GM12872 (cell line): Measurements from ENCODE around the gene ANKRD34C.

Source experiments
- TF ChIP-seq, protein P1 (sequence below): IDR thresholded peaks from 3 replicates; pipeline ENCODE4 v1.5.1; 2011; ENCODE audit warnings: low read depth, mild to moderate bottlenecking, low read length, moderate library complexity; ENCODE audit not compliant: insufficient read depth

ANKRD34C gene

DNA sequence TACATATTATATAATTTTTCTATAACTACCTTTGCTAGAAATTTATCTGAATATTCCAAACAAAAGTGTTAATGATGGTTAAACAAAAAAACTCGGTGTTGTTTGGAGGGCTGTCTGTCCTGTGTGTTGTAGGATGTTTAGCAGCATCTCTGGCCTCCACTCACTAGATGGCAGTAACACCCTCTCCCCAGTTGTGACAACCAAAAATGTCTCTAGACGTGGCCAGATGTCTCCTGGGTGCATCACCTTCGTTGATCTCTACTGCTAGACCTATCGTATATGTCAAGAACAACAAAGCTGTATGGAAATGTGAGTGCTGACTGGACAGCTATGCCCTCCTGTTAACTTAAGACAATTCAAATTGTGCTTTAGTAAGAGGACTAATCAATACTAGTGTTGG, 14.1 kb downstream of the ANKRD34C start:
- TF ChIP-seq, protein P1, sequence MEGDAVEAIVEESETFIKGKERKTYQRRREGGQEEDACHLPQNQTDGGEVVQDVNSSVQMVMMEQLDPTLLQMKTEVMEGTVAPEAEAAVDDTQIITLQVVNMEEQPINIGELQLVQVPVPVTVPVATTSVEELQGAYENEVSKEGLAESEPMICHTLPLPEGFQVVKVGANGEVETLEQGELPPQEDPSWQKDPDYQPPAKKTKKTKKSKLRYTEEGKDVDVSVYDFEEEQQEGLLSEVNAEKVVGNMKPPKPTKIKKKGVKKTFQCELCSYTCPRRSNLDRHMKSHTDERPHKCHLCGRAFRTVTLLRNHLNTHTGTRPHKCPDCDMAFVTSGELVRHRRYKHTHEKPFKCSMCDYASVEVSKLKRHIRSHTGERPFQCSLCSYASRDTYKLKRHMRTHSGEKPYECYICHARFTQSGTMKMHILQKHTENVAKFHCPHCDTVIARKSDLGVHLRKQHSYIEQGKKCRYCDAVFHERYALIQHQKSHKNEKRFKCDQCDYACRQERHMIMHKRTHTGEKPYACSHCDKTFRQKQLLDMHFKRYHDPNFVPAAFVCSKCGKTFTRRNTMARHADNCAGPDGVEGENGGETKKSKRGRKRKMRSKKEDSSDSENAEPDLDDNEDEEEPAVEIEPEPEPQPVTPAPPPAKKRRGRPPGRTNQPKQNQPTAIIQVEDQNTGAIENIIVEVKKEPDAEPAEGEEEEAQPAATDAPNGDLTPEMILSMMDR = peak; percentile 53

DNA sequence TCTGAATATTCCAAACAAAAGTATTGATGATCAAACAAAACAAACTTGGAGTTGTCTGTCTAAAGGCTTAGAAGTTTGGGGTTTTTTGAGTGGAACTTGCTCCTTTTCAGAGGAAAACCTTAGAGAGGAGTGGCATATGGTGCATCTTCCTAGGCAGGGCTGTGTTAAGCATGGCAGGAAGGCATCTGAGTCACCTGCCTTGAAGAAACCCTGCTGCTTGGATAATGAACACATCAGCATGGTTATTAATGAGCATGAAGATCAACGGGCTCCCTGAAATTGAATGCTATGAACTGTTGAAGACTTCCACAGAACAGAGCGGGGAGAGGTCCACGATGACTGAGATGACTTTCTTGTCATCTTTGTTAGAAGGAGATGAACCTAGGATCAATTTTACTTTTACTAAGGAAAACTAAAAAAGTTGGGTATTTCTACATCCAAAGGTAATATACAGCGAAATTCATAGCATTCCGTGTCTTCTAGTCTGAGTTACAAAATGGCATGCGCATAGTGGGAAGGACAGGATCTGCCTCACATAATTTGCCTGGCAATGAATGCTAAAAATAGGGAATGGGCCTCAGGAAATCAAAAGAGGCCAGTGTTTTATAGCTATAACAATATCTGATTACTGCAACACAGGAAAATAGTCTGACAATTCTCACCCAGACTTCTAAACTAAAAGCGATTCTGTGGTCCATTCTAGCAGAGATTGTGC, 16.8 kb downstream of the ANKRD34C start:
- TF ChIP-seq, protein P1 = no peak

DNA sequence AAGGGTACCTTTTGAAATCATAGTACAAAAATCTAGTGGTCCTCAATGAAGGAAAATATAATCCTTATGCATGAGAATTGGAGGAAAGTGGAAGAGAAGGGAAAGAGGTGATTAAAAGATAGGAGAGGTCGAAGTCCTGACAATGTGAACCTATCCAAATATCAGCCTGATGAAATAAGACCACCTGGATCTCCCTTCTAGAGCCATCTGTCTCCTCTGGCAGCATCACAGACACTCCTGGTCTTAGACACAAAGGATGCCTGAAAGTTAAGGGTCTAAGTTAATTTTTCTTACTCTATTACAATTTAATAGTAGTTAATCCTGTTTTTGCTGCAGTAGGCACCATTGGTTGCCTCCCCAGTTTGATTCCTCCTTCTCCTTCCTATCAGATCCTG, 17.3 kb downstream of the ANKRD34C start:
- TF ChIP-seq, protein P1 = no peak

DNA sequence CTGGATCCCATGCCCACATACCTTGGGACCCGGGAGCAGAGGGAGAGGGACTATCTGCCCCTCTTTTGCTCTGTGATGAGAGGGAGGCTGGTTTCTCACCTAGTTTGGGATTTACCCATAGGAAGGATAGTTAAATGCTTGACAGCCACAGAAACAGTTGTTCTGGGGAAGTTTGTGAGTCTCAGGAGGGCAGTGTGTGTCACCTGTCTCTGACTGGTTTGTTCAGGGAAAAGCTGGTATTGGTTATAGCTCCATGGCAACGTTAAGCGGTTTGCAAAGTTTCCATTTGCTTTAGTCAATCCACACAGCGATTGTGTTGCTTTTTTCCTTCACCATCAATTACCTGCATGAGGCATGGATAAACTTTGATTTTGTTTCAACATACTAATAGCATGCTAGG, 24.7 kb downstream of the ANKRD34C start:
- TF ChIP-seq, protein P1 = no peak

DNA sequence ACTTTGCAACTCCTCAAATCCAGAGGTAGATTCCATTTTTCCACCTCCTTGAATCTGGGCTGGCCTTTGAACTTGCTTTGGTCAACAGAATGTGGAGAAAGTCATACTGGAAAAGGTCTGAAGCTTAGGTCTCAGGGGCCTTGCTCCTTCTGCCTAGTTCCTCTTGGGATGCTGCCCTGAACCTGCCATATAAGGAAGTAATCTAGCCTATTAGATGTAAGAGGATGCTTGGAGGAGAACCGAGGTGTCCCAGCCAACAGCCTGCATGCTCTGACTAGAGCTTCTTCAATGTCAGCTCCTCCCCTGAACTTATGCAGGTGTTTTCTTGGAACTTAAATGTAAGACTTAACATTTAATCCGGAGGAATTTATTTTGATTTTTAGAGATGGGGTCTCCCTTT, 26.4 kb downstream of the ANKRD34C start:
- TF ChIP-seq, protein P1 = no peak

DNA sequence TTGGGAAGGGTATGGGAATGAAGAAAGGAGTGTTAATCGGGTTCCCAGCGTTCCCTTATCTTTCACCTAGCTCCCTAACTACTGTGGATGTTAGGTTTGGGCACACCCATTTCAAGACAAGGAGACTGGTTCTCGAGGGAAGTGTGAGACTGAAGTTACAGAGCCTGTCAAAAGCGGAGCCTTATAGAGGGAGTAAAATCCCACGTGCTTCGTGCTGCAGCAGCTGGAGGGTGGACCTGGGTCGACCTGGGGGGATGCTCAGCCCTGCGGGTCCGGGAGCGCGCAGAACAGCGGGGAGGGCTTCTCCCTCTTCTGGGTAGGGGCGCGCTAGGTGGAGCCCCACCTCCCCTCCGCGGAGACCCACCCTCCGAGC, 28.1 kb downstream of the ANKRD34C start:
- TF ChIP-seq, protein P1 = no peak

DNA sequence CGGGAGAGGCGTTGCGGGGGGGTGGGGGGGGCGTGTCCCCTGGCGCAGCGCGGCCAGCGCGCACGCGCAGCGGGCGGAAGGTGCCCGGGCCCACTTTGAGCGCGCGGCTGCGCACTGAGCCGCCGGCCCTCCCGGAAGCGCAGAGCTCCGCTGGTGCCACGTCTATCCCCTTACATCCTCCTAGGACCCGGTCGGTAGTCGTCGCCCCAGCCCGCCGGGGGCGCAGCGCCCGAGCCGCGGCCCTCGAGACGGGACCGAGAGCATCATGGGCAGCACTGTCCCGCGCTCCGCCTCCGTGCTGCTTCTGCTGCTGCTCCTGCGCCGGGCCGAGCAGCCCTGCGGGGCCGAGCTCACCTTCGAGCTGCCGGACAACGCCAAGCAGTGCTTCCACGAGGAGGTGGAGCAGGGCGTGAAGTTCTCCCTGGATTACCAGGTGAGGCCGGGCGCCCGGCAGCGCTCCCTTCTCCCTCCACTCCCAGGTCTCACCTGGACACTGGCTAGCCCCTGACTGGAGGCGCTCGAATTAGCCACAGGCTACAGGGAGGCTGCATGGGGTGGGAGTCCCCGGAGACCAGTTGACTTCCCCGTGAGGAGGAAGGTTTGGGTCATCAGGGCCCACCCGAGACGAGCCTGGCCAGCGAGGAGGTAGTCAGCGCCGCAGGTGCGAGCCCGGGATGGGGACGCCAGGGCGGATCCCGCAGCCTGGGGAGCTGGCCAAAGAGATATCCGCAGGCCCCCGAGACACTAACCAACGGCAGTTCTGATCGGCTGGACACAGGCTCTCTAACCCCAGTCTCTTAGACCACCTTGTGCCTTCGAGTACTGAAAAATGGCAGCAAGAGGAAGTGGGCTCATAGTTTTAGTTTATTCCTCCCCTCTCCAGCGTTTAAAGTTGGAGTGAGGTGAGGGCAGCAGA, 28.7 kb downstream of the ANKRD34C start, which contains the start of gene TMED3:
TSS of gene TMED3 (plus strand) at position 128 of the 916 bp plus-strand sequence. CDS start at position 266, 138 bp downstream.
- TF ChIP-seq, protein P1 = peak; percentile 52; the same call in 2 of the 3 replicates
